Gastroesophageal sphincter (tissue), 3 donors: Measurements from ENCODE around the gene TK1.

Experiments
- CTCF ChIP-seq, 4 experiments: fragments of 200-600 bp in 2 of 4; fragments of 450-650 bp in 2 of 4; sonication (generic) in 1 of 4; IDR thresholded peaks; one replicate each; pipeline ENCODE4 v1.5.1; 2017 to 2019; ENCODE audit warnings: antibody characterized with exemption in 4 of 4, mild to moderate bottlenecking in 2 of 4, moderate library complexity in 2 of 4
- EP300 ChIP-seq: sonication (generic); formaldehyde crosslinking; IDR thresholded peaks from one replicate; pipeline ENCODE4 v1.6.1; 2017; ENCODE audit warnings: antibody characterized with exemption, mild to moderate bottlenecking
- POLR2A ChIP-seq, 2 donors: fragments of 450-650 bp; IDR thresholded peaks; one replicate each; pipeline ENCODE4 v1.6.1; 2017; ENCODE audit warnings: antibody characterized with exemption in 2 of 2, mild to moderate bottlenecking in 2 of 2, moderate library complexity in 1 of 2
- POLR2AphosphoS5 ChIP-seq: sonication (generic); formaldehyde crosslinking; IDR thresholded peaks from one replicate; pipeline ENCODE4 v1.6.1; 2017; ENCODE audit warnings: antibody characterized with exemption

- no peak for TF ChIP-seq CTCF (IDR thresholded peaks at IDR 0.05)
- TF ChIP-seq POLR2AphosphoS5: peak; percentile 48
- no peak for TF ChIP-seq EP300
- peak; percentile 25 to 33 for TF ChIP-seq POLR2A (IDR thresholded peaks at IDR 0.05)
Observed at GRCh38 chr17:78127239-78127887, 59.5 kb downstream of the TK1 start.
